Renal cortex interstitium (tissue), 15 donors: ENCODE data around the gene LGALS4. TPM values are rescaled to one million over a fixed set of nuclear protein-coding genes. Genes with fewer than 3 reads are reported as not detected.
"Not testable (repeated sequence)": the region's sequence is repeated elsewhere in the genome, so short reads cannot be mapped to it uniquely, and the experiment has no call there.

Experiments used
- DNase-seq, 11 donors: peaks; one replicate each; pipeline ENCODE4 v3.0.0-alpha.2; 2013; ENCODE audit warnings: low read depth in 9 of 11, low spot score in 4 of 11; ENCODE audit errors: extremely low read depth in 1 of 11
- long read RNA-seq, 16 experiments: transcript quantifications; one replicate each; lab custom pipeline, GENCODE V29; 2026
- polyA plus RNA-seq, 3 donors: library from polyadenylated mRNA; unstranded; fragments of 120-200 nt; gene quantifications; one replicate each; pipeline ENCODE4 v1.2.1, GENCODE V29; 2013; ENCODE audit not compliant: insufficient read length in 3 of 3

The LGALS4 gene
- 1 to 10 TPM; 1.4 to 2.9 (median 2.0) TPM for polyA plus RNA-seq
- long read RNA-seq, donor 1 = 0 reads
- long read RNA-seq, donor 2 = 0 reads
- long read RNA-seq, donor 3 = 0 reads
- long read RNA-seq, donor 4 = 0 reads
- long read RNA-seq, donor 5 = 0 reads
- long read RNA-seq, donor 6 = 0 reads
- long read RNA-seq, donor 7 = 0 reads
- long read RNA-seq, donor 8 = 0 reads
- long read RNA-seq, donor 9 = 0 reads
- long read RNA-seq, donor 10 = 0 reads
- long read RNA-seq, donor 11 = 0 reads
- long read RNA-seq, donor 12, partial matches to known transcripts = 0 of 1 reads
- long read RNA-seq, donor 12, other reads (novel, unspliced or antisense) = 0 of 1 reads
- long read RNA-seq, donor 13 = 0 reads
- long read RNA-seq, donor 14 = 0 reads
- long read RNA-seq, donor 15 = 0 reads
- long read RNA-seq, donor 16 = 0 reads

- DNase-seq = no peak
These were observed at the start of gene LGALS4 for GRCh38 chr19:38812841-38813320. TSS of gene LGALS4 (minus strand) at chr19:38812945. CDS start at chr19:38812886, 59 bp downstream.

DNA sequence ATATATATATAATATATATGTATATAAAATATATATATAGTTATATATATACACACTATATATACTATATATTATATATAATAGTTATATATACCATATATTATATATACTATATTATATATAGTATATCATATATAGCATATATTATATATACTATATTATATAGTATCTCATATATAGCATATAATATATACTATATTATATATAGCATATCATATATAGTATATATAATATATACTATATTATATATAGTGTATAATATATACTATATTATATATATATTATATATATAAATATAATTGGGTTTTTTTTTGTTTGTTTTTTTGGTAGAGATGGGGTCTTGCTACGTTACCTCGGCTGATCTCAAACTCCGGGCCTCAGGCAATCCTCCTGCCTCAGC is 48.6 kb upstream of the LGALS4 start:
- no peak for DNase-seq

DNA sequence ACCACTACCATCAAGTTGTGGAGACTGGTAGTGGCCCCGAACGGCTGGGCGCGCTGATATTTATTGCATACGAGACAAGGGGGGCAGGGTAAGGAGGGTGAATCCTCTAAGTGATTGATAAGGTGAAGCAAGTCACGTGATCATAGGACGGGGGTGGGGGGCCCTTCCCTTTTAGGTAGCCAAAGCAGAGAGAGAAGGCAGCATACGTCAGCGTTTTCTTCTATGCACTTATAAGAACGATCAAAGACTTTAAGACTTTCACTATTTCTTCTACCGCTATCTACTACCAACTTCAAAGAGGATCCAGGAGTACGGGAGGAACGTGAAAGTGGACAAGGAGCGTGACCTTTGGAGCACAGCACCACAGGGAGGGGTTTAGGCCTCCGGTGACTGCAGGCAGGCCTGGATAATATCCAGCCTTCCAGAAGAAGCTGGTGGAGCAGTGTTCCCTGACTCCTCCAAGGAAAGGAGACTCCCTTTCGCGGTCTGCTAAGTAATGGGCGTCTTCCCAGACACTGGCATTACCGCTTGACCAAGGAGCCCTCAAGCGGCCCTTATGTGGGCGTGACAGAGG is 47.0 kb upstream of the LGALS4 start:
- DNase-seq = not testable (repeated sequence)

DNA sequence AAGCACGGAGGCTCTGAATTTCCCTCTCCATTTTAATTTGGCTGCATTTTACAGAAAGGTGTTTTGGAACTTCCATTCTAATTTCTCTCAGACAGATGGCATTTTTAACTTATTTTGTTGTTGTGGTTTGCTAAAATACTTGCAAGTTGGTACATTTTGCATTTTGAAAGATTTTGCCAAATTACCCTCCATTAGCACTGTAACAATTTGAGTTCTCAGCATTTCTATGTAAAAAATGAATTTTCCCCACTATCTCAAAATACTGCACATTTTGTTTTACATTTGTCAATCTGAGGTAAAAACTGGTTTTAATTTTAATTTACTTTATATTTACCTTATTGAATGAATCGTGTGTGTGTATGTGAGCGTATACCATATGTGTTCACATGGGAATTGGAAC is 44.1 kb upstream of the LGALS4 start:
- DNase-seq = no peak

DNA sequence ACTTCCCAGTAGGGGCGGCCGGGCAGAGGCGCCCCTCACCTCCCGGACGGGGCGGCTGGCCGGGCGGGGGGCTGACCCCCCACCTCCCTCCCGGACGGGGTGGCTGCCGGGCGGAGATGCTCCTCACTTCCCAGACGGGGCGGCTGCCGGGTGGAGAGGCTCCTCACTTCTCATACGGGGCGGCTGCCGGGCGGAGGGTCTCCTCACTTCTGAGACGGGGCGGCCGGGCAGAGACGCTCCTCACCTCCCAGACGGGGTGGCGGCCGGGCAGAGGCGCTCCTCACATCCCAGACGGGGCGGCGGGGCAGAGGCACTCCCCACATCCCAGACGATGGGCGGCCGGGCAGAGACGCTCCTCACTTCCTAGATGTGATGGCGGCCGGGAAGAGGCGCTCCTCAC is 43.0 kb upstream of the LGALS4 start:
- not testable (repeated sequence) for DNase-seq

GRCh38 chr19:38854961-38855360 is 42.2 kb upstream of the LGALS4 start:
- DNase-seq = not testable (repeated sequence)

GRCh38 chr19:38853214-38853613 is 40.5 kb upstream of the LGALS4 start:
- DNase-seq = no peak

DNA sequence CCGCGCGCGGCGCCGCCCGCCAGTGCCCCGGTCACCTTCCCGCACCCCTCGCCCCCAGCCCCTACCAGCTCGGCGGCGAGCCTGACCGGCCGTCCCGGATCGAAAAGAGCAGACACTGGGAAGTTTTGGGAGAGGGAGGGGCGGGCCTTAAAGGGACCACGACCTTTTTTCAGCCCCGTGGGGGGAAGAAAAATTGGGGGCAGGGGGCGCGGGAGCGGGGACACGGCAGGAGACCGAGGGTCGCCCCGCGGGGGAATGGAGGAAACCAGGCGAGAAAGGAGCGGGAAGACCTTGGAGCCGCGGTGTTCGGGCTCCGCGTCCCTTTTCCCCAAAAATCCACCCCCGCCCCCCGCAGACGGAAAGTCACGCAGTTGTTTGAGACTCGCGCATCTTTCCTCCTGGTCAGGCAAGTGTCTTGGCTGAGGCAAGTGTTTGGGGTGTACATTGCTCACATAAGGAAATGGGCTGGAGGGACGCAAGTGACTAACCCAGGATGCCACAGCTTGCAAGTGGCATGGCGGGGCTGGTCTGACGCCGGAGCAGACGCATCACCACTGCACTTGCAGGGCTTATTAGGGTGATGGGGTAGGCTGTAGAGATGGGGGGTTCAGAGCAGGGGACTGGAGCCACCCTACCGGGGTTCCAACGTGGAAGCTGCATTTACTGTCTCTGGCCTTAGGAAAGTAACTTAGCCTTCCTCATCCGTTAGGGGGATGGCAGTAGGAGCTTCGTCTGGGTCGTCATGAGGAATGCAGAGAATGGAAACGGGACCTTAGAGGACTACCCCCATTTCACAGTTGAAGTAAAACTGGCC is 39.7 kb upstream of the LGALS4 start:
- DNase-seq = no peak

GRCh38 chr19:38851622-38852230 is 39.0 kb upstream of the LGALS4 start:
- DNase-seq = peak in 10 of 11 donors; percentile 78 to 94 (median 90)

DNA sequence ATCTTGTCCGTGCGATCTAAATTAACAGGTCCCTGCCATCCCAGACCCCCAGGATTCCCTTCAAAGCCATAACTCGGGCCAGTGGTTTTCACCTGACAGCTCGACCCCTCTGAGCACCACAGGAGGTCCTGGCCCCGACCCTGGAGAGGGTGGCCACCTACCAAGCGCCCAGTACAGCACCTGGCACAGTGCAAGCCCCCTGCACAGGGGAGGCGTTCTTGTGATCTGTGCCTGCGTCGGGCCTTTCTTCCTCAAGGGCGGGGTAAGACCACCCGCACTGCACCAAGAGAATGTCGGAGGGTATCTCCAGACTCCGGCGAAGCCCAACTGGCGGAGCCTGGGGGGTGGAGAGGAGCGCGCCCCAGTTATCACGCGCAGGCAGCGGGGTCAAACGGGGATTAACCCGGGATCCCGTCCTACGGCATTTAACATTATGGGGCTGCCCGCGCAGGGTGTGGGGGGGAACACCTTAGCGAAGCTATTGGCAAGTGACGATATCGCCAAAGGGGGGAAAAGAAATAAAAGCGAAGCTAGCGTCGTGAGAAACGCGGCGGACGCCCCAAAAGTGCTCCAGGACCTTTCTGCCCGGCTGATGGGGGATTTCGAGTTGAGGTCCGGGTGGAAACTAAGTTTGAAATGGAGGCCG is 38.4 kb upstream of the LGALS4 start:
- DNase-seq = no peak

DNA sequence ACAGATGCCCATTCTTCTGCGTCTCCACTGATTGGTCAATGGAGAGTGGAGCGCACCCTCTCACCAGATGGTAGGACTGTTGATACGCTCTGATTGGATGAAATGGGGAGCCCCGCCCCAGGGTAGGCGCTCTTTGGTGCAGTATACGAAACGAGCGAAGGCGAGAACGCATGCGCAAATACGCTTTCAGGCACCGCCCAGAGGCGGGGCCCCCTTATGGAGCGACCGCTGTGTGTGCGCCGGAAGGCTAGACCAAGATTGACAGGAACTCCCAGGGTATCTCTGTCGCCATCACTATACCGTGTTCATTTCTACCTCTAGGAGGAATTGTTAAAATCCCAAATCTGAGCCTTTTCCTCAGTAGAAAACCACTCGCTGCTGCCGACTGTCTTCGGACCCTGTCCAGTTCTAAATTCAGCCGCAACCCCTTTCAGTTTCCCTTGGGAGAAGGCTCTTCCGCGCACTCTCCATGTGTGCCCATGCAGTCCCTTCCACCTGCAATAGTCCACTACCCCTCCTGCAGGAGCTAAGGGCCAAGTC is 37.8 kb upstream of the LGALS4 start:
- DNase-seq = peak in 5 of 11 donors; percentile 100

DNA sequence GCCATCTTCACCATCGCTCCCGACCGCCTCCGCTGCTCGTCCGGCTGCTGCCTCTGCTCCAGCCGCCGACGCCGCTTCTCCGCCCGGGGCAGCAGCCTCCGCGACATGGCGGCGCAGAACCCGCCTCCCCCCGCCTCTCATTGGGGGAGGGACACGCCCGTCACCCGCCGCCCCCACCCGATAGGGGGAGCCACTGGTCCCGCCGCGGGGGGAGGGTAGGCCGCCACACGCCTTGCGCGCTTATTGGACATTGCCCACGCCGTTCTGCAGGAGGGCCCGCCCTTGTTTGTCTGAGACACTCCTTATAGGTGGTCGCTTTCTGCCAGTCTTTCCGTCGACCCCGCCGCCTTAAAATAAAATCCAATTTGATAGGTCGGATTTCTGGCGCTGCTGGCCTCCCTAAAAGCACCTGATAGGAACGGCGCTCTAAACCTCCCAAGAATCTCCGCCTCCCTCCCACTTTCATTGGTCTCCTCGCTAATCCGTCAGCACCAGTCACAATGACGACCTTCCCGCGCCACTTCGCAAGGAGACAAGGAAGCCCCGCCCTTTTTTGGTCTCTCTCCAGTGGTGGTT is 37.2 kb upstream of the LGALS4 start, which contains the start of gene HNRNPL:
Gene HNRNPL (minus strand): TSS at position 127 of the 576 bp plus-strand sequence. CDS start 20 bp downstream, at position 107.
- DNase-seq = peak in 6 of 11 donors; percentile 100

DNA sequence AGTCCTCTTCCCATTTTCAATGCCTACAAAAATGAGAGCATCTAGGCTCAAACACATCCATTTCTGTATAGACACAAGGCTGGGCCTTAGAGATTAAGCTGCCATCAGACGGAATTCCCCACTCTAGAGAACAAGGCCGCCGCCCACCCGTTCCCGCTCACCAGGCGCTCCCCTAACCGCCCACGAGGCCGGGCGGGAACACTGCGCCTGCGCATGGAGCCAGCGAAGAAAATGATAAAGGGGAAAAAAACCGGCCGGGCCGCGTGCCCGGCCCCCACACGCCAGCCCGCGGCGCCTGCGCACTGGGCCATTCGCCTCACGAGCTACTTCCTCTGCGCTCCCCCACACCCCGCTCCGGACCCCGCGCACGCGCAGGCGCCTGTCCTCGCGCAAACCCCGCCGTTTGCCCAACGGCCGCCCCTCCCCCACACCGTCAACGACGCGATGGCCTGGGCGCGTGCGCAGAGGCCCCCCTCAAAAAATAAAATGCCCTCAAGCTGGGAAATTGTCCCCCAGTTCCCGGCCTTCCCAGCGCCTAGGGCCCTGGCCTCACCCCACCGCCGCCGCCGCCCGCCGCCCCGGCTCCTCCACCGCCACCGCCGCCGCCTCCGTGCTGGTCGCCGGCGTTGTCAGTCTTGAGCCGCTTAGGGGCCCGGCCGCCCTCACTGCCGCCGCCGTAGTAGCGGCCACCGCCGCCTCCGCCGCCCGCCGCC is 36.6 kb upstream of the LGALS4 start:
- peak; percentile 90 to 96 (median 93) for DNase-seq

- no peak for DNase-seq
These were observed 35.8 kb upstream of the LGALS4 start for GRCh38 chr19:38848299-38849146.

- DNase-seq = no peak
These were observed 33.4 kb upstream of the LGALS4 start for GRCh38 chr19:38846097-38846496.

DNA sequence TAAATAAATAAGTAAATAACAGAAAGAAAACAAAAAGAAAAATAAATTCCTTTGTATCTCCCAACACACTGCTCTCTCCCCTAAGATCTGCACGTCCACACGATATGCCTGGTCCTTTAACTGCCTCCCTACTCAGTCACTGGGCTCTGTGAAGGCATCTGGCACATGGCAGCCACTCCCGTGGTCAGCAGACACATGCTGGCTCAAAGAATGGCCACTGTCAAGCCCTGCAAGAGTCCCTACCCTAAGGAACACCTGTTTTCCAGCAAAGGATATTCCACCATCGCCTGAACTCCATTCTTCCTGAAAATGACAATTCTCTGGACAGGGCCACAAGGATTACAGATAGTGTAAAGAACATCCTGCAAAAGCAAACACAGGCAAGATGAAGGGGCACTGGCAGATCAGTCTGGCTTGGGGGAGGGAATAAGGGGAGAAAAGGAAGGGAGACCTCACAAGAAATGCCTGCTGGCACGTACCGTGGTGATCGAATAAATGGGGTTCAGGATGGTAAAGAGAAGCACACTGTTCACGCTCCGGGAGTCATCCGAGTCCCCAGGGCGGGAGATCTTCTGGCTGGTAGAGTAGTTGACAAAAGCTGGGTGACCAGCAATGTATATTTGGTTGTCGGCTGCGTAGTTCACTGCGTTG is 32.8 kb upstream of the LGALS4 start:
- DNase-seq = no peak
